Chondrocyte (in vitro differentiated cells): ENCODE results near the gene HOPX. TPM values are rescaled to one million over a fixed set of nuclear protein-coding genes. Genes with fewer than 3 reads are reported as not detected.
A peak's percentile ranks its signal among the peaks of the same experiment; 100 is the strongest.

Experiments used
- DNase-seq: peaks from one replicate; pipeline ENCODE4 v3.0.0; 2021; ENCODE audit warnings: mixed read lengths, low spot score
- H3K27ac Mint-ChIP-seq: one replicate; pipeline ENCODE4 v1.8.0; 2021; ENCODE audit warnings: mild to moderate bottlenecking, moderate library complexity, mixed read lengths; ENCODE audit not compliant: unreplicated experiment
- H3K27me3 Mint-ChIP-seq: 2 replicates; pipeline ENCODE4 v1.8.0; 2021; ENCODE audit warnings: low read depth, mixed read lengths
- H3K36me3 Mint-ChIP-seq: 2 replicates; pipeline ENCODE4 v1.8.0; 2021; ENCODE audit warnings: low read depth, mixed read lengths
- H3K4me1 Mint-ChIP-seq: 2 replicates; pipeline ENCODE4 v1.8.0; 2021; ENCODE audit warnings: low read depth, mild to moderate bottlenecking, mixed read lengths
- H3K4me3 Mint-ChIP-seq: one replicate; pipeline ENCODE4 v1.8.0; 2021; ENCODE audit warnings: mild to moderate bottlenecking, moderate library complexity, mixed read lengths; ENCODE audit not compliant: unreplicated experiment
- H3K9me3 Mint-ChIP-seq: 2 replicates; pipeline ENCODE4 v1.8.0; 2021; ENCODE audit warnings: low read depth, mixed read lengths
- total RNA-seq: library from RNA; stranded (reverse); gene quantifications from 3 replicates; pipeline ENCODE4 v1.2.1, GENCODE V29; 2021
- TF ChIP-seq, protein P1 (sequence below): fragments of 200-600 bp; sonication (generic); IDR thresholded peaks from 2 replicates; pipeline ENCODE4 v1.5.0; 2021; ENCODE audit warnings: antibody characterized with exemption, mild to moderate bottlenecking, moderate library complexity

The HOPX gene
- total RNA-seq, 1 donor from 2014 or later, result 2.7 TPM

DNA sequence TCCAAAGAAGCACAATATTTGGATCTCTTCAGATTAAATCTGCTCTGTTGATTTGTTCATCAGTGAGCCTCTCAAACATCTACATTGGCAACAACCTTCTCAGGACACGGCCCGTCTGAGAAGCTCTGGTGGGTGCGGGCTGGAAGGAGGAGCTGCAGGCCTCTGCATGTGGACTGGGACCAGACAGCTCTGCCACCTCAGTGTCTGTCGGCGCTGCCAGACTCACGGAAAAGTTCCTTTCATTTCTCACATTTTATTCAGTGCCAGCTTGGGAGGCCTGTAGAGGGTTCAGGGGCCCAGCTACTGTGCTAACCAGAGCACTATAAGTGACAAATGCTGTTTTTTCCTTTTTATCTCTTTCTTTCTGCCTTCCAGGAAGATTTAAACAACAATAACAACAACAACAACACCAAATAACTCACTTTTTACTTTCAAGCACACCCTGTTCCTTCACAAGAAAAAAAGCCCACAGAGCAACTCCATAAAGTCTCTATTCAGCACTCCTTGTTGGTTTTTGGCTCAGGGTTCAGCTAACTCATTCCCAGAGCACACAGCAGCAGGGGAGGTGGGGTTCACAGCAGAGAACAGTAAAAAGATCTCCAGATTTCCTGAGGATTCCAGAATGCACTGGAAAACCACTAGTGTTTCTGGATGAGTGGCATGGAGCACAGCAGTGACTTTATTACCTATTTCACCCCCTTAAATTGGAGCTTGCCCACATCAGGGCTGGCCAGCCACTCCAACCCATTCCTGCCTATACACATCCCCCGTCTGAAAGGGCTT lies 23.2 kb upstream of the HOPX start:
- peak overlapping the region; percentile 60 for H3K27ac Mint-ChIP-seq
- TF ChIP-seq, protein P1, sequence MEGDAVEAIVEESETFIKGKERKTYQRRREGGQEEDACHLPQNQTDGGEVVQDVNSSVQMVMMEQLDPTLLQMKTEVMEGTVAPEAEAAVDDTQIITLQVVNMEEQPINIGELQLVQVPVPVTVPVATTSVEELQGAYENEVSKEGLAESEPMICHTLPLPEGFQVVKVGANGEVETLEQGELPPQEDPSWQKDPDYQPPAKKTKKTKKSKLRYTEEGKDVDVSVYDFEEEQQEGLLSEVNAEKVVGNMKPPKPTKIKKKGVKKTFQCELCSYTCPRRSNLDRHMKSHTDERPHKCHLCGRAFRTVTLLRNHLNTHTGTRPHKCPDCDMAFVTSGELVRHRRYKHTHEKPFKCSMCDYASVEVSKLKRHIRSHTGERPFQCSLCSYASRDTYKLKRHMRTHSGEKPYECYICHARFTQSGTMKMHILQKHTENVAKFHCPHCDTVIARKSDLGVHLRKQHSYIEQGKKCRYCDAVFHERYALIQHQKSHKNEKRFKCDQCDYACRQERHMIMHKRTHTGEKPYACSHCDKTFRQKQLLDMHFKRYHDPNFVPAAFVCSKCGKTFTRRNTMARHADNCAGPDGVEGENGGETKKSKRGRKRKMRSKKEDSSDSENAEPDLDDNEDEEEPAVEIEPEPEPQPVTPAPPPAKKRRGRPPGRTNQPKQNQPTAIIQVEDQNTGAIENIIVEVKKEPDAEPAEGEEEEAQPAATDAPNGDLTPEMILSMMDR, result no peak
- peaks cover 9% of the 10 kb centered on the region for H3K27me3 Mint-ChIP-seq
- no peak for DNase-seq
- peaks cover 24% of the 10 kb centered on the region for H3K4me1 Mint-ChIP-seq
- H3K36me3 Mint-ChIP-seq, result no peaks in the 10 kb centered on the region
- no peaks in the 10 kb centered on the region for H3K9me3 Mint-ChIP-seq
- H3K4me3 Mint-ChIP-seq, result no peak overlapping the region

DNA sequence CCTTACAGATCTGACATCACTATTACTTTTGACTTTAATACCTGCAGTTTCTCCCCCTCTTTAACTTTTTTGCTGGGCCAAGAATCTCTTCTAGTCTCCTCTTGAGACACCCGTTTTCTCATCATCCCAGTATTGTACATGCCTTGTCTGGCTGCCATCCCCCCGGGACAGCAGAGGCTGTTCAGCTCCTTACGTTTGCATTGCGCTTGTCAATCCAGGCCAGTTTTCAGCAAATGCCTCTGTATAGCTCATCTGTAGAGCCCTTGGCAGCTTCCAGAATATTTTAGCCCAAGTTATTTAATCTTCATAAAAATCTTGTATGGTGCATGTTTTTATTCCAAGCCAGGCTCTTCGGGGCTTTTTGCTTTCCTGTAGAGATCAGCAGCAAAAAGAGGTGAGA lies 22.3 kb upstream of the HOPX start:
- Mint-ChIP-seq H3K36me3 (no peaks in the 10 kb centered on the region), H3K27ac (no peak overlapping the region), H3K4me1 (peaks cover 23% of the 10 kb centered on the region), H3K4me3 (no peak overlapping the region), H3K27me3 (peaks cover 10% of the 10 kb centered on the region), H3K9me3 (no peaks in the 10 kb centered on the region)
- DNase-seq, result no peak
- TF ChIP-seq, protein P1, result no peak

DNA sequence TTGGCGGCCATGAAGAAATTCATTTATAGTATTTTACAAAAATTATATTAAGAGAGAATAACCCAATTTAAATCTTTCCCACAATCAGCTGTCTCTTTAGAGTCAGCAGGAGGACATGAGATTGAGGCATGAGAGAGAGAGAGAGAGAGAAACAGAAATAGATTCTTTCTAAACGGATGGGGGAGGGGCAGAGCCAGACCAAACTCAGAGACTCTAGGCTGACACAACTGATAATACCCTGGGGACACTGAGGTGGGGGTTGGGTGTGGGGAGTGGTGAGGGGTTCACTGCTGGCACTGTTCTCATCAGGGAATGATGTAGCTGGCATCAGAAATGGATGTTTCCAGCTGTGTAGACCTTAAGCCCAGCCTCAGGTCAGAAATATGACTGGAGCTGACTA lies 20.5 kb upstream of the HOPX start:
- H3K9me3 Mint-ChIP-seq, result no peaks in the 10 kb centered on the region
- H3K4me3 Mint-ChIP-seq, result no peak overlapping the region
- H3K36me3 Mint-ChIP-seq, result no peaks in the 10 kb centered on the region
- no peak overlapping the region for H3K27ac Mint-ChIP-seq
- peaks cover 17% of the 10 kb centered on the region for H3K27me3 Mint-ChIP-seq
- TF ChIP-seq, protein P1, result no peak
- DNase-seq, result no peak
- peaks cover 30% of the 10 kb centered on the region for H3K4me1 Mint-ChIP-seq

DNA sequence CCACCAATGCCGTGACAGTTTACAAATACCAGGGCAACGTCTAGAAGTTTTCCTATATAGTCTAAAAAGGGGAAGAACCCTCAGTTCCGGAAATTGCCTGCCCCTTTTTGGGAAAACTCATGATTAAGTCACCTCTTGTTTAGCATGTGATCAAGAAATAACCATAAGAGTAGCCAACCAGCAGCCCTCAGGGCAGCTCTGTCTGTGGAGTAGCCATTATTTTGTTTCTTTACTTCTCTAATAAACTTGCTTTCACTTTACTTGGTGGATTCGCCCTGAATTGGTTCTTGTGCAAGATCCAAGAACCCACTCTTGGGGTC lies 20.0 kb upstream of the HOPX start:
- peaks cover 17% of the 10 kb centered on the region for H3K27me3 Mint-ChIP-seq
- TF ChIP-seq, protein P1, result no peak
- H3K4me1 Mint-ChIP-seq, result peaks cover 31% of the 10 kb centered on the region
- H3K9me3 Mint-ChIP-seq, result no peaks in the 10 kb centered on the region
- H3K4me3 Mint-ChIP-seq, result no peak overlapping the region
- no peak overlapping the region for H3K27ac Mint-ChIP-seq
- H3K36me3 Mint-ChIP-seq, result no peaks in the 10 kb centered on the region
- no peak for DNase-seq

DNA sequence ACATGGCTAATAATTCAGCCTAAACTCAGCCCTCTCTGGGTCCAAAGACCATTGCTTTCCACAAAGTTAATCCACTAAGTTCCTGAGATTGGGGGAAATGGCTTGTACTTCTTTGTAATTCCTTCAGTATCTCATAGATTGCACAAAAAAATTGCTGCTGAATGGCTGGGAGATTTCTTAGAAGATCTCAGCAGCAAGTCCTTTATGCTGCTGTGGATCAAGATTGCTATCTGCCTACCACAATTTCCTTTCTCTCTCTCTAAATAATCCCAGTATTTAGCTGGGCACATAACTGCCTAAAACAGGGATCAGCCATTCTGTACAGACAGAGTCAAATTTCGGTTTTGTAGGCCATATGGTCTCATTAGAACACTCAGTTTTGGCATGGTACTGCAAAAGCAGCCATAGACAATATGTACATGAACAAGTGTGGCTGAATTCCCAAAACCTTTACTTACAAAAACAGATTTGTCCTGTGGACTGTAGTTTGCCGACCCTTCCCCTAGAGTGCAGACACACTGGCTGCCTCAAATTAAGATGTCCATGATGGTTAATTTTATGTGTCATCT lies 18.5 kb upstream of the HOPX start:
- Mint-ChIP-seq H3K9me3 (no peaks in the 10 kb centered on the region), H3K27me3 (peaks cover 18% of the 10 kb centered on the region), H3K4me3 (no peak overlapping the region), H3K36me3 (no peaks in the 10 kb centered on the region), H3K27ac (no peak overlapping the region), H3K4me1 (peaks cover 34% of the 10 kb centered on the region)
- no peak for DNase-seq
- TF ChIP-seq, protein P1, result no peak
